Activated CD4-positive, alpha-beta T cell treated with anti-CD3 and anti-CD28 coated beads, Interleukin-2, amount 10 ng/mL, durations not matched to agents 7 days and 5 days (primary cell): ENCODE data around the gene CCL19. TPM values are rescaled to one million over a fixed set of nuclear protein-coding genes. Genes with fewer than 3 reads are reported as not detected.

Experiments
- total RNA-seq, 2 experiments: library from RNA; stranded (reverse); gene quantifications; one replicate each; pipeline ENCODE4 v1.2.3, GENCODE V29; 2021

Gene CCL19
- total RNA-seq, 2 experiments from 2014 or later, result not detected

Other genes with a start within 250 kb of the CCL19 start
- 10 to 100 TPM; 11.6 to 12.7 TPM for gene FAM219A, start 232.7 kb downstream of the CCL19 start, total RNA-seq
- gene DNAI1, start 232.5 kb downstream of the CCL19 start, total RNA-seq, result not detected
- gene ENHO, start 168.3 kb downstream of the CCL19 start, total RNA-seq, result not detected
- gene CNTFR, start 101.6 kb downstream of the CCL19 start, total RNA-seq, result not detected
- 10 to 100 TPM; 22.7 to 26.8 TPM for gene RPP25L, start 79.2 kb downstream of the CCL19 start, total RNA-seq
- 100 to 1,000 TPM; 150 to 153 TPM for gene DCTN3, start 70.8 kb downstream of the CCL19 start, total RNA-seq
- gene ARID3C, start 62.2 kb downstream of the CCL19 start, total RNA-seq, result under 1 TPM; 0.46 to 0.69 TPM
- 10 to 100 TPM; 57.7 to 62.2 TPM for gene SIGMAR1, start 53.5 kb downstream of the CCL19 start, total RNA-seq
- 100 to 1,000 TPM; 114 to 125 TPM for gene GALT, start 44.6 kb downstream of the CCL19 start, total RNA-seq
- gene IL11RA, start 39.1 kb downstream of the CCL19 start, total RNA-seq, result 10 to 100 TPM; 66.3 to 68.5 TPM
- gene CCL27, start 28.6 kb downstream of the CCL19 start, total RNA-seq, result not detected
- not detected for gene CCL21, start 18.9 kb upstream of the CCL19 start, total RNA-seq